Activated CD4-positive, alpha-beta memory T cell treated with anti-CD3 and anti-CD28 coated beads, Interleukin-2, amount 10 ng/mL, durations not matched to agents 7 days and 5 days (primary cell): ENCODE data around the gene SPACA6. TPM values are rescaled to one million over a fixed set of nuclear protein-coding genes. Genes with fewer than 3 reads are reported as not detected.
A peak's percentile ranks its signal among the peaks of the same experiment; 100 is the strongest.
"Not testable (repeated sequence)": the region's sequence is repeated elsewhere in the genome, so short reads cannot be mapped to it uniquely, and the experiment has no call there.

Experiments
- CTCF ChIA-PET: fragments of 350-600 bp; sonication (Branson Sonifier 250); formaldehyde crosslinking; loops from one replicate; lab custom pipeline; 2021; ENCODE audit warnings: antibody characterized with exemption, inconsistent platforms; lab: Charles Lee
- POLR2A ChIA-PET: fragments of 350-600 bp; sonication (Branson Sonifier 250); formaldehyde crosslinking; loops from one replicate; lab custom pipeline; 2021; ENCODE audit warnings: antibody characterized with exemption; lab: Charles Lee
- DNase-seq: peaks from one replicate; pipeline ENCODE4 v3.0.0-alpha.2; 2020
- H3K27ac Mint-ChIP-seq: one replicate; pipeline ENCODE4 v1.8.0; 2021; ENCODE audit warnings: mild to moderate bottlenecking, mixed read lengths
- H3K27me3 Mint-ChIP-seq: one replicate; pipeline ENCODE4 v1.8.0; 2021; ENCODE audit warnings: mixed read lengths
- H3K36me3 Mint-ChIP-seq: one replicate; pipeline ENCODE4 v1.8.0; 2021; ENCODE audit warnings: low read depth, mixed read lengths
- H3K4me1 Mint-ChIP-seq: one replicate; pipeline ENCODE4 v1.8.0; 2021; ENCODE audit warnings: mixed read lengths
- H3K4me3 Mint-ChIP-seq: one replicate; pipeline ENCODE4 v1.8.0; 2021; ENCODE audit warnings: mild to moderate bottlenecking, mixed read lengths
- H3K9me3 Mint-ChIP-seq: one replicate; pipeline ENCODE4 v1.8.0; 2021; ENCODE audit warnings: mixed read lengths
- total RNA-seq, 2 experiments: library from RNA; stranded (reverse); gene quantifications; one replicate each; pipeline ENCODE4 v1.2.3, GENCODE V29; 2021

SPACA6 gene
- total RNA-seq, 2 experiments from 2014 or later: 5.2 to 6.6 TPM

GRCh38 chr19:51675911-51676565, 17.1 kb upstream of the SPACA6 start:
- H3K4me3 Mint-ChIP-seq, DNase-seq, H3K27ac Mint-ChIP-seq, H3K36me3 Mint-ChIP-seq, H3K4me1 Mint-ChIP-seq: not testable (repeated sequence)
- Mint-ChIP-seq H3K27me3 (peaks cover 15% of the 10 kb centered on the region), H3K9me3 (peaks cover 11% of the 10 kb centered on the region)
- ChIA-PET POLR2A (interaction anchor here (0.9 kb wide), 1 partner anchor 28 kb away, joined by 3 read pairs; no protein-coding TSS in a partner anchor), CTCF (interaction anchor here (3.1 kb wide), 1 partner anchor 18 kb away, joined by 18 read pairs; no protein-coding TSS in a partner anchor)

GRCh38 chr19:51676566-51677083, 16.5 kb upstream of the SPACA6 start:
- Mint-ChIP-seq H3K4me1 (peaks cover 8% of the 10 kb centered on the region), H3K36me3 (no peaks in the 10 kb centered on the region), H3K27ac (no peak overlapping the region), H3K9me3 (peaks cover 11% of the 10 kb centered on the region), H3K27me3 (peaks cover 14% of the 10 kb centered on the region), H3K4me3 (no peak overlapping the region)
- ChIA-PET CTCF (interaction anchor here (0.6 to 3.1 kb wide), 2 partner anchors 19 to 202 kb away, joined by 3 to 18 read pairs; no protein-coding TSS in a partner anchor), POLR2A (interaction anchor here (1.5 kb wide), 1 partner anchor 27 kb away, joined by 3 read pairs; no protein-coding TSS in a partner anchor)
- no peak for DNase-seq

GRCh38 chr19:51680474-51680873, 12.7 kb upstream of the SPACA6 start:
- Mint-ChIP-seq H3K4me3 (no peak overlapping the region), H3K4me1 (peaks cover 8% of the 10 kb centered on the region), H3K36me3 (no peaks in the 10 kb centered on the region), H3K9me3 (peaks cover 16% of the 10 kb centered on the region), H3K27ac (no peak overlapping the region), H3K27me3 (peaks cover 9% of the 10 kb centered on the region)
- ChIA-PET CTCF (interaction anchor here (1.1 kb wide), 1 partner anchor 23 kb away, joined by 3 read pairs; no protein-coding TSS in a partner anchor), POLR2A (no interaction called here)
- no peak for DNase-seq

- H3K36me3 Mint-ChIP-seq: no peaks in the 10 kb centered on the region
- peaks cover 9% of the 10 kb centered on the region for H3K27me3 Mint-ChIP-seq
- DNase-seq: no peak
- H3K4me1 Mint-ChIP-seq: peaks cover 6% of the 10 kb centered on the region
- no peak overlapping the region for H3K27ac Mint-ChIP-seq
- no peak overlapping the region for H3K4me3 Mint-ChIP-seq
- peaks cover 17% of the 10 kb centered on the region for H3K9me3 Mint-ChIP-seq
- ChIA-PET CTCF (interaction anchor here (1.4 kb wide), 1 partner anchor 23 kb away, joined by 4 read pairs; no protein-coding TSS in a partner anchor), POLR2A (no interaction called here)
Observed at GRCh38 chr19:51681286-51681941, 11.7 kb upstream of the SPACA6 start.

- POLR2A ChIA-PET: no interaction called here
- no peak for DNase-seq
- Mint-ChIP-seq H3K36me3 (peaks cover 2% of the 10 kb centered on the region), H3K27ac (no peak overlapping the region), H3K9me3 (peaks cover 10% of the 10 kb centered on the region), H3K27me3 (peaks cover 16% of the 10 kb centered on the region), H3K4me1 (peaks cover 13% of the 10 kb centered on the region), H3K4me3 (no peak overlapping the region)
- CTCF ChIA-PET: no interaction called here
Observed at GRCh38 chr19:51686171-51686570, 7.0 kb upstream of the SPACA6 start.

GRCh38 chr19:51687791-51688670, 5.1 kb upstream of the SPACA6 start:
- peaks cover 16% of the 10 kb centered on the region for H3K4me1 Mint-ChIP-seq
- H3K9me3 Mint-ChIP-seq: peaks cover 10% of the 10 kb centered on the region
- peaks cover 16% of the 10 kb centered on the region for H3K27me3 Mint-ChIP-seq
- POLR2A ChIA-PET: interaction anchor here (0.6 kb wide), 1 partner anchor 20 kb away, joined by 3 read pairs; no protein-coding TSS in a partner anchor
- CTCF ChIA-PET: no interaction called here
- peaks cover 2% of the 10 kb centered on the region for H3K36me3 Mint-ChIP-seq
- H3K27ac Mint-ChIP-seq: no peak overlapping the region
- DNase-seq: no peak
- H3K4me3 Mint-ChIP-seq: peak overlapping the region; percentile 78

- ChIA-PET POLR2A (interaction anchor here (0.6 kb wide), 1 partner anchor 19 kb away, joined by 3 read pairs; no protein-coding TSS in a partner anchor), CTCF (interaction anchor here (0.9 kb wide), 1 partner anchor 32 kb away, joined by 3 read pairs; no protein-coding TSS in a partner anchor)
- Mint-ChIP-seq H3K27me3 (peaks cover 16% of the 10 kb centered on the region), H3K9me3 (peaks cover 10% of the 10 kb centered on the region), H3K4me1 (peaks cover 16% of the 10 kb centered on the region), H3K4me3 (peak overlapping the region; percentile 78), H3K36me3 (peaks cover 2% of the 10 kb centered on the region), H3K27ac (no peak overlapping the region)
- no peak for DNase-seq
Observed at GRCh38 chr19:51688671-51689571, 4.2 kb upstream of the SPACA6 start.

GRCh38 chr19:51689751-51690453, 3.2 kb upstream of the SPACA6 start:
- H3K27ac Mint-ChIP-seq: peak overlapping the region; percentile 58
- peaks cover 8% of the 10 kb centered on the region for H3K9me3 Mint-ChIP-seq
- no peak for DNase-seq
- peaks cover 2% of the 10 kb centered on the region for H3K36me3 Mint-ChIP-seq
- peaks cover 16% of the 10 kb centered on the region for H3K4me1 Mint-ChIP-seq
- POLR2A ChIA-PET: interaction anchor here (1.0 kb wide), 1 partner anchor 14 kb away, joined by 4 read pairs; no protein-coding TSS in a partner anchor
- peak overlapping the region; percentile 79 for H3K4me3 Mint-ChIP-seq
- peaks cover 16% of the 10 kb centered on the region for H3K27me3 Mint-ChIP-seq
- CTCF ChIA-PET: interaction anchor here (0.8 kb wide), 1 partner anchor 29 kb away, joined by 3 read pairs; no protein-coding TSS in a partner anchor

- peak overlapping the region; percentile 58 for H3K27ac Mint-ChIP-seq
- POLR2A ChIA-PET: interaction anchor here (0.6 to 1.0 kb wide), 2 partner anchors 13 to 1655 kb away, joined by 4 read pairs; no protein-coding TSS in a partner anchor
- H3K4me3 Mint-ChIP-seq: peak overlapping the region; percentile 79
- CTCF ChIA-PET: interaction anchor here (0.8 kb wide), 1 partner anchor 29 kb away, joined by 3 read pairs; no protein-coding TSS in a partner anchor
- H3K27me3 Mint-ChIP-seq: peaks cover 16% of the 10 kb centered on the region
- peaks cover 2% of the 10 kb centered on the region for H3K36me3 Mint-ChIP-seq
- peak; percentile 68 for DNase-seq
- H3K9me3 Mint-ChIP-seq: peaks cover 5% of the 10 kb centered on the region
- peaks cover 16% of the 10 kb centered on the region for H3K4me1 Mint-ChIP-seq
Observed at GRCh38 chr19:51690454-51691073, 2.6 kb upstream of the SPACA6 start.

- Mint-ChIP-seq H3K36me3 (peaks cover 2% of the 10 kb centered on the region), H3K4me3 (peak overlapping the region; percentile 43), H3K27ac (no peak overlapping the region), H3K9me3 (peaks cover 2% of the 10 kb centered on the region), H3K27me3 (peaks cover 16% of the 10 kb centered on the region), H3K4me1 (peaks cover 16% of the 10 kb centered on the region)
- CTCF ChIA-PET: interaction anchor here (0.8 kb wide), 1 partner anchor 30 kb away, joined by 3 read pairs; no protein-coding TSS in a partner anchor
- no peak for DNase-seq
- POLR2A ChIA-PET: interaction anchor here (0.6 kb wide), 1 partner anchor 1656 kb away, joined by 4 read pairs; no protein-coding TSS in a partner anchor
Observed at GRCh38 chr19:51691074-51691583, 2.0 kb upstream of the SPACA6 start.
